IMR-90 (cell line): ENCODE results near the gene SHISA8. TPM values are rescaled to one million over a fixed set of nuclear protein-coding genes. Genes with fewer than 3 reads are reported as not detected.

ENCODE experiments used
- ATAC-seq: fragments of 200-7000 bp; cut with Tn5 transposase; 2 replicates; pipeline ENCODE4 v1.9.1; 2020; ENCODE audit warnings: low read depth, mild to moderate bottlenecking, moderate library complexity
- BruUV-seq: library from RNA; stranded (reverse); fragments of 400-500 nt; replicated peaks from 2 replicates; lab custom pipeline; 2021; lab: Mats Ljungman, UMichigan
- CTCF ChIA-PET: fragments of 300-600 bp; formaldehyde crosslinking; extraction: SDS; loops from one replicate; lab custom pipeline; 2021; ENCODE audit warnings: antibody characterized with exemption; lab: Yijun Ruan, JAX
- POLR2A ChIA-PET: fragments of 300-600 bp; sonication (Branson Sonifier 250); formaldehyde crosslinking; loops from one replicate; lab custom pipeline; 2022; ENCODE audit warnings: antibody characterized with exemption; ENCODE audit not compliant: unreplicated experiment; lab: Charles Lee
- DNase-seq: peaks from one replicate; pipeline ENCODE4 v3.0.0; 2013
- H2AFZ ChIP-seq: replicated peaks from 2 replicates; pipeline ENCODE3; 2013; ENCODE audit warnings: low read length, mild to moderate bottlenecking; ENCODE audit not compliant: poor library complexity
- H2AK5ac ChIP-seq: 2 replicates; pipeline ENCODE4 v1.6.1; 2013; ENCODE audit warnings: low read depth, low read length, inconsistent platforms
- H2AK9ac ChIP-seq: replicated peaks from 2 replicates; pipeline ENCODE3; 2013; ENCODE audit warnings: mild to moderate bottlenecking, low read depth, low read length, moderate library complexity; ENCODE audit not compliant: poor library complexity
- H2BK120ac ChIP-seq: 2 replicates; pipeline ENCODE4 v1.6.1; 2013; ENCODE audit warnings: low read depth, low read length, inconsistent platforms
- H2BK15ac ChIP-seq: 3 replicates; pipeline ENCODE4 v1.6.1; 2013; ENCODE audit warnings: low read depth, low read length, inconsistent platforms
- H2BK20ac ChIP-seq: 2 replicates; pipeline ENCODE4 v1.6.1; 2013; ENCODE audit warnings: low read depth, mild to moderate bottlenecking, inconsistent platforms, low read length, moderate library complexity
- H2BK5ac ChIP-seq: 2 replicates; pipeline ENCODE4 v1.6.1; 2013; ENCODE audit warnings: mild to moderate bottlenecking, low read depth, low read length, inconsistent platforms; ENCODE audit not compliant: poor library complexity, severe bottlenecking
- H3K14ac ChIP-seq: replicated peaks from 2 replicates; pipeline ENCODE4 v1.6.1; 2013; ENCODE audit warnings: low read depth, low read length, inconsistent platforms
- H3K18ac ChIP-seq: 2 replicates; pipeline ENCODE4 v1.6.1; 2013; ENCODE audit warnings: low read depth, low read length, control low read depth
- H3K23ac ChIP-seq: 2 replicates; pipeline ENCODE4 v1.6.1; 2013; ENCODE audit warnings: low read depth, low read length, inconsistent platforms
- H3K27ac ChIP-seq: 2 replicates; pipeline ENCODE4 v1.5.1; 2013; ENCODE audit warnings: mild to moderate bottlenecking, control low read depth, low read length; ENCODE audit not compliant: insufficient read depth
- H3K27me3 ChIP-seq: 2 replicates; pipeline ENCODE4 v1.6.1; 2013; ENCODE audit warnings: low read length; ENCODE audit not compliant: control insufficient read depth, insufficient read depth
- H3K36me3 ChIP-seq: 2 replicates; pipeline ENCODE4 v1.6.1; 2013; ENCODE audit warnings: low read length, mixed read lengths; ENCODE audit not compliant: control insufficient read depth, insufficient read depth
- H3K4ac ChIP-seq: 2 replicates; pipeline ENCODE4 v1.6.1; 2013; ENCODE audit warnings: low read depth, low read length, inconsistent platforms
- H3K4me1 ChIP-seq: 2 replicates; pipeline ENCODE4 v1.6.1; 2013; ENCODE audit warnings: low read length, mixed read lengths; ENCODE audit not compliant: control insufficient read depth, insufficient read depth
- H3K4me2 ChIP-seq: 2 replicates; pipeline ENCODE4 v1.6.1; 2013; ENCODE audit warnings: low read depth, mild to moderate bottlenecking, control low read depth, low read length, moderate library complexity
- H3K4me3 ChIP-seq: 2 replicates; pipeline ENCODE4 v1.5.1; 2013; ENCODE audit warnings: low read depth, mild to moderate bottlenecking, control low read depth, low read length, moderate library complexity; ENCODE audit not compliant: insufficient read depth
- H3K56ac ChIP-seq: 2 replicates; pipeline ENCODE4 v1.6.1; 2013; ENCODE audit warnings: low read length, inconsistent platforms; ENCODE audit not compliant: insufficient read depth; ENCODE audit errors: extremely low read depth
- H3K79me1 ChIP-seq, 2 experiments: 2 replicates each; pipeline ENCODE4 v1.6.1; 2013; ENCODE audit warnings: low read length in 2 of 2, inconsistent platforms in 1 of 2, low read depth in 1 of 2
- H3K9ac ChIP-seq: 2 replicates; pipeline ENCODE4 v1.6.1; 2013; ENCODE audit warnings: low read depth, low read length, control low read depth
- H3K9me1 ChIP-seq: 2 replicates; pipeline ENCODE4 v1.6.1; 2013; ENCODE audit warnings: low read length, inconsistent platforms; ENCODE audit not compliant: insufficient read depth
- H3K9me3 ChIP-seq: 2 replicates; pipeline ENCODE4 v1.6.1; 2013; ENCODE audit warnings: low read length; ENCODE audit not compliant: control insufficient read depth, insufficient read depth
- H4K20me1 ChIP-seq: 2 replicates; pipeline ENCODE4 v1.6.1; 2013; ENCODE audit warnings: low read length, inconsistent platforms; ENCODE audit not compliant: insufficient read depth
- H4K5ac ChIP-seq: 2 replicates; pipeline ENCODE4 v1.6.1; 2013; ENCODE audit warnings: mild to moderate bottlenecking, low read depth, low read length, control low read depth
- H4K8ac ChIP-seq, 2 experiments: 2 replicates each; pipeline ENCODE4 v1.6.1; 2013; ENCODE audit warnings: low read depth in 2 of 2, low read length in 2 of 2, control low read depth in 1 of 2, inconsistent platforms in 1 of 2
- H4K91ac ChIP-seq: 2 replicates; pipeline ENCODE4 v1.6.1; 2013; ENCODE audit warnings: low read depth, low read length, inconsistent platforms; ENCODE audit not compliant: insufficient read depth
- BHLHE40 ChIP-seq: fragments of 150-350 bp; IDR thresholded peaks from 2 replicates; pipeline ENCODE4 v1.6.1; 2016; ENCODE audit warnings: mild to moderate bottlenecking, low read depth, low read length
- CEBPB ChIP-seq: IDR thresholded peaks from 2 replicates; pipeline ENCODE4 v1.6.1; 2012; ENCODE audit warnings: low read depth, low read length, improper control_type of control experiment
- CHD1 ChIP-seq: IDR thresholded peaks from 2 replicates; pipeline ENCODE4 v1.6.1; 2012; ENCODE audit warnings: low read depth, low read length, improper control_type of control experiment
- FOS ChIP-seq: fragments of 150-350 bp; IDR thresholded peaks from 2 replicates; pipeline ENCODE4 v1.6.1; 2016; ENCODE audit warnings: low read depth, low read length
- MAZ ChIP-seq: IDR thresholded peaks from 2 replicates; pipeline ENCODE4 v1.6.1; 2012; ENCODE audit warnings: low read depth, mild to moderate bottlenecking, low read length, improper control_type of control experiment, moderate library complexity, borderline replicate concordance
- MXI1 ChIP-seq: IDR thresholded peaks from 2 replicates; pipeline ENCODE4 v1.6.1; 2012; ENCODE audit warnings: low read depth, mild to moderate bottlenecking, low read length, moderate library complexity, borderline replicate concordance
- NFE2L2 ChIP-seq: fragments of 150-350 bp; IDR thresholded peaks from 2 replicates; pipeline ENCODE4 v1.6.1; 2016; ENCODE audit warnings: low read depth, mild to moderate bottlenecking, low read length
- RAD21 ChIP-seq: IDR thresholded peaks from 2 replicates; pipeline ENCODE4 v1.6.1; 2012; ENCODE audit warnings: low read length, improper control_type of control experiment
- RCOR1 ChIP-seq: IDR thresholded peaks from 2 replicates; pipeline ENCODE4 v1.6.1; 2012; ENCODE audit warnings: mild to moderate bottlenecking, low read length, improper control_type of control experiment; ENCODE audit not compliant: insufficient replicate concordance
- RFX5 ChIP-seq: IDR thresholded peaks from 2 replicates; pipeline ENCODE4 v1.8.0; 2012; ENCODE audit warnings: low read depth, mild to moderate bottlenecking, low read length, moderate library complexity
- SMC3 ChIP-seq: fragments of 150-350 bp; IDR thresholded peaks from 2 replicates; pipeline ENCODE4 v1.6.1; 2016; ENCODE audit warnings: low read depth, mild to moderate bottlenecking, antibody characterized with exemption, low read length, moderate library complexity
- USF2 ChIP-seq: fragments of 150-350 bp; IDR thresholded peaks from 2 replicates; pipeline ENCODE4 v1.6.1; 2017; ENCODE audit warnings: mild to moderate bottlenecking, antibody characterized with exemption, low read length, low read depth
- WGBS, 2 experiments: methylation state at CpG; one replicate each; pipeline versions ENCODE4 v1.1.5 to v1.1.7; 2013; ENCODE audit warnings: missing lambda C conversion rate in 2 of 2; ENCODE audit not compliant: insufficient read length in 1 of 2; ENCODE audit errors: extremely low coverage in 2 of 2; 5-methylcytosine and 5-hydroxymethylcytosine counted together
- dilution Hi-C: fragments of 300-500 bp; cut with HindIII; formaldehyde crosslinking; loops from one replicate; pipeline ENCODE4 v1.14.3; 2018; ENCODE audit warnings: low sequenced_read_pairs; ENCODE audit not compliant: unreplicated experiment
- in situ Hi-C: fragments of 300-500 bp; cut with MboI; formaldehyde crosslinking; loops from 3 replicates; pipeline ENCODE4 v1.14.3; 2019; ENCODE audit warnings: low sequenced_read_pairs, inconsistent platforms, mixed read lengths
- intact Hi-C: fragments of 100-400 bp; cut with micrococcal nuclease; formaldehyde crosslinking; loops from 2 replicates; pipeline ENCODE4 v1.10.0; 2022
- polyA plus RNA-seq, 3 experiments: library from polyadenylated mRNA; depleted of rRNA; stranded (reverse); fragments of >200 nt; gene quantifications; 2 replicates each; pipeline ENCODE4 v1.2.3, GENCODE V29; 2012; ENCODE audit warnings: low replicate concordance in 1 of 3
- total RNA-seq: library from RNA; depleted of rRNA; stranded (reverse); fragments of >200 nt; gene quantifications from 2 replicates; pipeline ENCODE4 v1.2.3, GENCODE V29; 2012

The SHISA8 gene
- total and polyA plus RNA-seq, 2 of the 4 experiments (the other 2 are of a cell fraction), result not detected

DNA sequence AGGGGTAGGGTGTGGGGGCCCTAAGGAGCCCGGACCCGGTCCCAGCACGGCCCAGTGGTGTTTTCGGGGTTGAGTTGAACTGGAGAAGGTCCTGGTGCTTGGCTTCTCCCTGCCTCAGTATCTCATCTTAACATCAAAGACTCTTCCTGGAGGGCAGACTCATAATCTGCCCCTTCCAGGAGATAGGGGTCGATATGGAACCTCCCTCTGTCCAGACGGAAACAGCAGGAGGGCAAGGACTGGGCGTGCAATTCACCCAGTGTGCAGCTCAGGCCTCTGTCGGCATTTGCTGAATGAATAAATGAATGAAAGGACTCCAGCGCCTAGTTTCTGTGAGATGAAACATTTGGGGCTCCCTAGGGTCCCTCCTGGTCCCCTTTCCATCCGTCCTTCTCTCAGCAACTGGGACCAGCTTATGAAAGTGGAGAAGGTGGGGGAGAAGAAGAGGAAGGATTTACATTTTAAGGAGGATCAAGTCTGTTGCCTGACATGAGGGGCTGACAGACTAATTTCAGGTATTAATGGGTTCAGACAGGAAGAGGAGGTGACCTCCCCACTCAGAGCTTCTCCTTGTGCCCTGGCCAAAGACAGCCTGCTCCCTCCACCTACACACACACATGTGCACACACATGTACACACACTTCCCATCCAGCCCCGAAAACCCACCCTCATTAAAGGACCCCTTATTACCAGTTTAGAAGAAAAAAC lies 1.1 kb upstream of the SHISA8 start:
- H3K27me3 ChIP-seq, result peaks cover 66% of the 10 kb centered on the region
- H3K4me1 ChIP-seq, result no peaks in the 10 kb centered on the region; the same call in 1 of the 2 replicates
- H3K27ac ChIP-seq, result no peak overlapping the region
- H2BK120ac ChIP-seq, result no peak overlapping the region
- peaks cover 3% of the 10 kb centered on the region; the same call in 1 of the 2 replicates for H4K20me1 ChIP-seq
- no peak for DNase-seq
- H4K5ac ChIP-seq, result no peak overlapping the region
- no peak overlapping the region for H3K9ac ChIP-seq
- H3K56ac ChIP-seq, result no peak overlapping the region
- H3K4me2 ChIP-seq, result no peak overlapping the region
- in situ Hi-C loops (no loop called here), intact Hi-C loops (no loop called here), dilution Hi-C loops (no loop called here)
- no TSS peak for BruUV-seq
- ChIA-PET CTCF (interaction anchor here (1.1 kb wide), 1 partner anchor 219 kb away, joined by 3 read pairs; no protein-coding TSS in a partner anchor), POLR2A (no interaction called here)
- no peak overlapping the region for H3K23ac ChIP-seq
- H2BK15ac ChIP-seq, result no peak overlapping the region
- no peaks in the 10 kb centered on the region for H3K9me3 ChIP-seq
- TF ChIP-seq NFE2L2 (no peak), MXI1 (no peak), CEBPB (no peak), RFX5 (no peak), RCOR1 (no peak), FOS (no peak), SMC3 (no peak), RAD21 (no peak), CHD1 (no peak), MAZ (no peak), USF2 (no peak), BHLHE40 (no peak)
- H4K91ac ChIP-seq, result no peak overlapping the region
- no peaks in the 10 kb centered on the region for H3K79me1 ChIP-seq
- no peak overlapping the region for H3K4ac ChIP-seq
- no peak overlapping the region for H4K8ac ChIP-seq
- no peak overlapping the region for H2AK5ac ChIP-seq
- H3K4me3 ChIP-seq, result no peak overlapping the region
- H2AFZ ChIP-seq, result no peak overlapping the region
- no peak overlapping the region for H2BK5ac ChIP-seq
- 40% methylated on average over 3 of the region's 11 CpGs; no CpG with 5 or more reads in 1 of the 2 experiments for WGBS, 2 experiments
- no peaks in the 10 kb centered on the region; the same call in 1 of the 2 replicates for H3K9me1 ChIP-seq
- no peak overlapping the region for H2BK20ac ChIP-seq
- H2AK9ac ChIP-seq, result no peak overlapping the region
- no peaks in the 10 kb centered on the region for H3K36me3 ChIP-seq
- H3K14ac ChIP-seq, result no peak overlapping the region
- no peak overlapping the region for H3K18ac ChIP-seq
- no peak for ATAC-seq
